Astrocyte (in vitro differentiated cells and primary cell): Measurements from ENCODE around the gene PARD3B.

ENCODE experiments used
- CTCF ChIP-seq: IDR thresholded peaks from 2 replicates; pipeline ENCODE4 v1.5.1; 2011; ENCODE audit warnings: low read depth, mild to moderate bottlenecking, inconsistent platforms, low read length, moderate library complexity; ENCODE audit not compliant: insufficient read depth
- EZH2 ChIP-seq: IDR thresholded peaks from 2 replicates; pipeline ENCODE4 v1.6.1; 2012; ENCODE audit warnings: mild to moderate bottlenecking, low read length, inconsistent platforms; ENCODE audit not compliant: insufficient read depth

- TF ChIP-seq CTCF (no peak), EZH2 (no peak)
These were observed 368.0 kb downstream of the PARD3B start for GRCh38 chr2:204913312-204913711.
